WTC11 (cell line): ENCODE data around the gene XPNPEP1. TPM values are rescaled to one million over a fixed set of nuclear protein-coding genes. Genes with fewer than 3 reads are reported as not detected.

Experiments
- ATAC-seq: fragments of 200-7000 bp; cut with Tn5 transposase; 2 replicates; pipeline ENCODE4 v1.10.0; 2021; ENCODE audit warnings: mild to moderate bottlenecking, moderate library complexity
- CTCF ChIA-PET: fragments of 300-600 bp; sonication (Branson Sonifier 250); formaldehyde crosslinking; loops from one replicate; lab custom pipeline; 2021; ENCODE audit warnings: antibody characterized with exemption; lab: Charles Lee
- POLR2A ChIA-PET: fragments of 350-600 bp; sonication (Branson Sonifier 250); formaldehyde crosslinking; loops from one replicate; lab custom pipeline; 2021; ENCODE audit warnings: antibody characterized with exemption; lab: Charles Lee
- DNase-seq: peaks from one replicate; pipeline ENCODE4 v3.0.0; 2021; ENCODE audit warnings: low spot score
- H3K27ac Mint-ChIP-seq: 2 replicates; pipeline ENCODE4 v1.8.0; 2021; ENCODE audit warnings: mixed read lengths
- H3K27me3 Mint-ChIP-seq: 2 replicates; pipeline ENCODE4 v1.8.0; 2021; ENCODE audit warnings: low read depth, mild to moderate bottlenecking, moderate library complexity, mixed read lengths
- H3K36me3 Mint-ChIP-seq: 2 replicates; pipeline ENCODE4 v1.8.0; 2021; ENCODE audit warnings: mixed read lengths
- H3K4me1 Mint-ChIP-seq: 2 replicates; pipeline ENCODE4 v1.8.0; 2022; ENCODE audit warnings: mixed read lengths
- H3K4me3 Mint-ChIP-seq: 2 replicates; pipeline ENCODE4 v1.8.0; 2021; ENCODE audit warnings: mild to moderate bottlenecking, moderate library complexity, mixed read lengths
- H3K9me3 Mint-ChIP-seq: 2 replicates; pipeline ENCODE4 v1.8.0; 2021; ENCODE audit warnings: mixed read lengths
- ATF2 ChIP-seq: sonication (generic); formaldehyde crosslinking; IDR thresholded peaks from 2 replicates; pipeline ENCODE4 v1.8.1; 2022; ENCODE audit warnings: low read depth, missing genetic modification reagents, borderline replicate concordance
- ELF4 ChIP-seq: sonication (generic); formaldehyde crosslinking; IDR thresholded peaks from 2 replicates; pipeline ENCODE4 v1.8.1; 2022; ENCODE audit warnings: low read depth, mild to moderate bottlenecking, moderate library complexity, missing genetic modification reagents
- FOXK1 ChIP-seq: sonication (generic); formaldehyde crosslinking; IDR thresholded peaks from 2 replicates; pipeline ENCODE4 v1.8.0; 2022; ENCODE audit warnings: mild to moderate bottlenecking, moderate library complexity, missing genetic modification reagents
- KAT7 ChIP-seq: sonication (generic); formaldehyde crosslinking; IDR thresholded peaks from 2 replicates; pipeline ENCODE4 v1.8.1; 2023; ENCODE audit warnings: missing genetic modification reagents, mild to moderate bottlenecking, borderline replicate concordance
- NR2C2 ChIP-seq: sonication (generic); formaldehyde crosslinking; IDR thresholded peaks from 2 replicates; pipeline ENCODE4 v1.8.0; 2022; ENCODE audit warnings: mild to moderate bottlenecking, missing genetic modification reagents
- SMAD4 ChIP-seq: sonication (generic); formaldehyde crosslinking; IDR thresholded peaks from 2 replicates; pipeline ENCODE4 v1.8.0; 2022; ENCODE audit warnings: mild to moderate bottlenecking, missing genetic modification reagents
- TEAD4 ChIP-seq: sonication (generic); formaldehyde crosslinking; IDR thresholded peaks from 2 replicates; pipeline ENCODE4 v1.8.0; 2022; ENCODE audit warnings: mild to moderate bottlenecking, missing genetic modification reagents
- USF1 ChIP-seq: sonication (generic); formaldehyde crosslinking; IDR thresholded peaks from 2 replicates; pipeline ENCODE4 v1.8.0; 2022; ENCODE audit warnings: mild to moderate bottlenecking, missing genetic modification reagents
- ZNF263 ChIP-seq: sonication (generic); formaldehyde crosslinking; IDR thresholded peaks from 2 replicates; pipeline ENCODE4 v1.8.1; 2022; ENCODE audit warnings: low read depth, mild to moderate bottlenecking, moderate library complexity, missing genetic modification reagents
- ZNF317 ChIP-seq: sonication (generic); formaldehyde crosslinking; IDR thresholded peaks from 2 replicates; pipeline ENCODE4 v1.8.1; 2023; ENCODE audit warnings: low read depth, mild to moderate bottlenecking, moderate library complexity, missing genetic modification reagents, borderline replicate concordance
- ZNF425 ChIP-seq: fragments of 250-450 bp; sonication (Bioruptor Pico); conservative IDR thresholded peaks from 2 replicates; pipeline ENCODE4 v1.9.0; 2021; ENCODE audit warnings: mild to moderate bottlenecking
- ZNF671 ChIP-seq: fragments of 250-450 bp; sonication (Bioruptor Pico); IDR thresholded peaks from 2 replicates; pipeline ENCODE4 v1.8.0; 2021; ENCODE audit warnings: mild to moderate bottlenecking
- total RNA-seq: library from RNA; stranded (reverse); gene quantifications from 3 replicates; pipeline ENCODE4 v1.2.3, GENCODE V29; 2021
- TF ChIP-seq, protein P1 (sequence below): sonication (generic); formaldehyde crosslinking; conservative IDR thresholded peaks from 2 replicates; pipeline ENCODE4 v1.8.1; 2023; ENCODE audit warnings: mild to moderate bottlenecking, low read depth, missing genetic modification reagents, moderate library complexity
- TF ChIP-seq, protein P2 (sequence below): fragments of 200-600 bp; IDR thresholded peaks from 2 replicates; pipeline ENCODE4 v1.8.0; 2022; ENCODE audit warnings: antibody characterized with exemption

The XPNPEP1 gene
- total RNA-seq, 1 experiment from 2014 or later: 59.3 TPM

GRCh38 chr10:109924087-109924486 lies 776 bp upstream of the XPNPEP1 start:
- DNase-seq (no peak), ATAC-seq (no peak)
- peaks cover 9% of the 10 kb centered on the region for H3K9me3 Mint-ChIP-seq
- H3K27me3 Mint-ChIP-seq: peaks cover 17% of the 10 kb centered on the region
- ChIA-PET CTCF (interaction anchor here (1.0 to 2.2 kb wide), 2 partner anchors 40 to 84 kb away, joined by 3 to 6 read pairs; partner anchors contain the start of gene ADD3), POLR2A (interaction anchor here (1.4 to 1.5 kb wide), 3 partner anchors 10 to 85 kb away, joined by 3 to 6 read pairs (median 3); no protein-coding TSS in a partner anchor)
- H3K27ac Mint-ChIP-seq: peak overlapping the region; percentile 8
- H3K4me1 Mint-ChIP-seq: peaks cover 44% of the 10 kb centered on the region
- peaks cover 6% of the 10 kb centered on the region; the same call in 1 of the 2 replicates for H3K36me3 Mint-ChIP-seq
- H3K4me3 Mint-ChIP-seq: peak overlapping the region; percentile 68
- TF ChIP-seq TEAD4 (no peak), KAT7 (CRISPR knock-in tag) (no peak)
- TF ChIP-seq, all 79 proteins: peak for 0

DNA sequence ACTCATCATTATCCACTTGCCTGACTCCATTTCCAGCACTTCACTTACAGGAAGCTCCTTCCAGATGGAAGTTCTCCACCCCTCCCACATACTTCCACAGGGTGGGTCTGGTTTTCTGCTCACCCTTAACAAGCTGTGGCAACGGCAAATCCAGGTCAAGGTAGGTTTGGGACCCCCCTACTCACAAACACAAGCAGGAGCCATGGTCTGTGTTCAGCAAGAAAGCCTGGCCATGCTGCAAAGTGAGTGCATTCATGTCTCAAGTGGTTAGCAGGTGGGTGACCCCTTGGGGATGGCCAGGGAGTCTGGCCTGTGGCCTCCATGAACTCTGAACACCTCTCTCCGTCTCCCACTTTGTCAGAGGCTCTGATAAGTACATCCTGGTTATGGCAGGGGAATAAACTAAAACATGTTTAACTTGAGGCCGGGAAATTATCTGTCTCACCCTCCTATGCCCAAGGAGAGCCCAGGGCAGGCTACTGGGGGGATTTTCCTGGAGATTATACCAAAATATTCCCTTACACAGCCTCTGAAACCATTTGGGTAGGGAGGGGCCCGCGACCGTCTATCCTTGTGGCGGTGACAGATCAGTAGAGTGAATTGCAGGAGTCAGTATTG lies 844 bp downstream of the XPNPEP1 start:
- DNase-seq: no peak
- peaks cover 17% of the 10 kb centered on the region for H3K27me3 Mint-ChIP-seq
- no peak overlapping the region for H3K27ac Mint-ChIP-seq
- POLR2A ChIA-PET: no interaction called here
- H3K36me3 Mint-ChIP-seq: no peaks in the 10 kb centered on the region
- ATAC-seq: no peak
- H3K4me3 Mint-ChIP-seq: peak overlapping the region; percentile 79
- peaks cover 4% of the 10 kb centered on the region for H3K9me3 Mint-ChIP-seq
- CTCF ChIA-PET: interaction anchor here (1.1 kb wide), 1 partner anchor 38 kb away, joined by 4 read pairs; no protein-coding TSS in a partner anchor
- TF ChIP-seq SMAD4 (0 out of 2 replicates have a peak, but pooled peaks have one; percentile 18), ZNF263 (no peak)
- peaks cover 44% of the 10 kb centered on the region for H3K4me1 Mint-ChIP-seq

- no peaks in the 10 kb centered on the region for H3K36me3 Mint-ChIP-seq
- no peak for DNase-seq
- CTCF ChIA-PET: interaction anchor here (1.1 kb wide), 1 partner anchor 115 kb away, joined by 3 read pairs; no protein-coding TSS in a partner anchor
- peaks cover 17% of the 10 kb centered on the region for H3K27me3 Mint-ChIP-seq
- ATAC-seq: no peak
- no peak for TF ChIP-seq ATF2 (CRISPR knock-in tag)
- no peak for TF ChIP-seq ZNF671 (CRISPR knock-in tag)
- no peak for TF ChIP-seq ZNF425 (CRISPR knock-in tag)
- TF ChIP-seq USF1 (CRISPR knock-in tag): no peak
- no peak for TF ChIP-seq NR2C2 (CRISPR knock-in tag)
- TF ChIP-seq ELF4 (CRISPR knock-in tag): no peak
- no peak for TF ChIP-seq FOXK1 (CRISPR knock-in tag)
- no peak for TF ChIP-seq ZNF317 (CRISPR knock-in tag)
- TF ChIP-seq, protein P1, sequence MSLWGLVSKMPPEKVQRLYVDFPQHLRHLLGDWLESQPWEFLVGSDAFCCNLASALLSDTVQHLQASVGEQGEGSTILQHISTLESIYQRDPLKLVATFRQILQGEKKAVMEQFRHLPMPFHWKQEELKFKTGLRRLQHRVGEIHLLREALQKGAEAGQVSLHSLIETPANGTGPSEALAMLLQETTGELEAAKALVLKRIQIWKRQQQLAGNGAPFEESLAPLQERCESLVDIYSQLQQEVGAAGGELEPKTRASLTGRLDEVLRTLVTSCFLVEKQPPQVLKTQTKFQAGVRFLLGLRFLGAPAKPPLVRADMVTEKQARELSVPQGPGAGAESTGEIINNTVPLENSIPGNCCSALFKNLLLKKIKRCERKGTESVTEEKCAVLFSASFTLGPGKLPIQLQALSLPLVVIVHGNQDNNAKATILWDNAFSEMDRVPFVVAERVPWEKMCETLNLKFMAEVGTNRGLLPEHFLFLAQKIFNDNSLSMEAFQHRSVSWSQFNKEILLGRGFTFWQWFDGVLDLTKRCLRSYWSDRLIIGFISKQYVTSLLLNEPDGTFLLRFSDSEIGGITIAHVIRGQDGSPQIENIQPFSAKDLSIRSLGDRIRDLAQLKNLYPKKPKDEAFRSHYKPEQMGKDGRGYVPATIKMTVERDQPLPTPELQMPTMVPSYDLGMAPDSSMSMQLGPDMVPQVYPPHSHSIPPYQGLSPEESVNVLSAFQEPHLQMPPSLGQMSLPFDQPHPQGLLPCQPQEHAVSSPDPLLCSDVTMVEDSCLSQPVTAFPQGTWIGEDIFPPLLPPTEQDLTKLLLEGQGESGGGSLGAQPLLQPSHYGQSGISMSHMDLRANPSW: no peak
- TF ChIP-seq, protein P2, sequence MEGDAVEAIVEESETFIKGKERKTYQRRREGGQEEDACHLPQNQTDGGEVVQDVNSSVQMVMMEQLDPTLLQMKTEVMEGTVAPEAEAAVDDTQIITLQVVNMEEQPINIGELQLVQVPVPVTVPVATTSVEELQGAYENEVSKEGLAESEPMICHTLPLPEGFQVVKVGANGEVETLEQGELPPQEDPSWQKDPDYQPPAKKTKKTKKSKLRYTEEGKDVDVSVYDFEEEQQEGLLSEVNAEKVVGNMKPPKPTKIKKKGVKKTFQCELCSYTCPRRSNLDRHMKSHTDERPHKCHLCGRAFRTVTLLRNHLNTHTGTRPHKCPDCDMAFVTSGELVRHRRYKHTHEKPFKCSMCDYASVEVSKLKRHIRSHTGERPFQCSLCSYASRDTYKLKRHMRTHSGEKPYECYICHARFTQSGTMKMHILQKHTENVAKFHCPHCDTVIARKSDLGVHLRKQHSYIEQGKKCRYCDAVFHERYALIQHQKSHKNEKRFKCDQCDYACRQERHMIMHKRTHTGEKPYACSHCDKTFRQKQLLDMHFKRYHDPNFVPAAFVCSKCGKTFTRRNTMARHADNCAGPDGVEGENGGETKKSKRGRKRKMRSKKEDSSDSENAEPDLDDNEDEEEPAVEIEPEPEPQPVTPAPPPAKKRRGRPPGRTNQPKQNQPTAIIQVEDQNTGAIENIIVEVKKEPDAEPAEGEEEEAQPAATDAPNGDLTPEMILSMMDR: no peak
- peaks cover 42% of the 10 kb centered on the region for H3K4me1 Mint-ChIP-seq
- POLR2A ChIA-PET: no interaction called here
- no peaks in the 10 kb centered on the region for H3K9me3 Mint-ChIP-seq
- no peak overlapping the region for H3K4me3 Mint-ChIP-seq
- no peak overlapping the region for H3K27ac Mint-ChIP-seq
These were observed 3.3 kb downstream of the XPNPEP1 start for GRCh38 chr10:109920016-109920415.
